ENCODE measurements around the gene GGNBP2.
"Not testable (repeated sequence)": the region's sequence is repeated elsewhere in the genome, so short reads cannot be mapped to it uniquely, and the experiment has no call there.

Gene GGNBP2

DNA sequence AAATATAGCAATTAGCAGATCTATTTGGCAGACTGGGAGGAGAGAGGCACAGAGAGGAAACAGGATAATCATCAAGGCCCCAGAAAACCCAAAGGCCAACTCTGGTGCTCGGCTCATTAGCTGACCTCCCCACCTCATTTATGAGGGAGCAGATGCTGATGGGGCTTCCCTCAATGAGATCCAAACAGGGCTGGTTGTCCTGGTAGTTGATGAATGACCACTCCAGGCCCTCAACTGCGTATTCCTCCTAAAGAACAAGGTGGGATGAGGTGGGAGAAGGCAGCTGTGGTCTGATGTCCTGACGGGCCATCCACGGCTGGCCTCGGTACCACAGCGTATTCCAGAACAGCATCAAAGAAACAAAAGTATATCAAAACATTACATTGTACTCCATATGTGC, 37.5 kb upstream of the GGNBP2 start:
- no peak for DNase-seq
- TF ChIP-seq GATA1 (IDR thresholded peaks at IDR 0.05; ENCODE audit: low read depth, low read length) (no peak), POLR2A (IDR thresholded peaks at IDR 0.05; ENCODE audit: low read length) (no peak)

DNA sequence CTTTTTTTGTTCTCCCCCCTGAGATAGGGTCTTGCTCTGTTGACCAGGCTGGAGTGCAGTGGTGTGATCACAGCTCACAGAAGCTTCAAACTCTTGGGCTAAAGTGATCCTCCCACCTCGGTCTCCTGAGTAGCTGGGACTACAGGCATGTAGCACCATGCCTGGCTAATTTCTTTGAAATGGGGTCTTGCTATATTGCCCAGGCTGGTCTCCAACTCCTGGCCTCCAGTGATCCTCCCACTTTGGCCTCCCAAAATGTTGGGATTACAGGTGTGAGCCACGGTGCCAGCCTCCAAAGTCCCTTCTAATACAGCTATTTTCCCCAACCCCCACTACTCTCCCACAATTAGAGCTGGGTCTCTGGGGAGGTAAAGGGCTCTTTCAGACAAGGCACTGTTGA, 36.3 kb upstream of the GGNBP2 start:
- DNase-seq, result not testable (repeated sequence)

DNA sequence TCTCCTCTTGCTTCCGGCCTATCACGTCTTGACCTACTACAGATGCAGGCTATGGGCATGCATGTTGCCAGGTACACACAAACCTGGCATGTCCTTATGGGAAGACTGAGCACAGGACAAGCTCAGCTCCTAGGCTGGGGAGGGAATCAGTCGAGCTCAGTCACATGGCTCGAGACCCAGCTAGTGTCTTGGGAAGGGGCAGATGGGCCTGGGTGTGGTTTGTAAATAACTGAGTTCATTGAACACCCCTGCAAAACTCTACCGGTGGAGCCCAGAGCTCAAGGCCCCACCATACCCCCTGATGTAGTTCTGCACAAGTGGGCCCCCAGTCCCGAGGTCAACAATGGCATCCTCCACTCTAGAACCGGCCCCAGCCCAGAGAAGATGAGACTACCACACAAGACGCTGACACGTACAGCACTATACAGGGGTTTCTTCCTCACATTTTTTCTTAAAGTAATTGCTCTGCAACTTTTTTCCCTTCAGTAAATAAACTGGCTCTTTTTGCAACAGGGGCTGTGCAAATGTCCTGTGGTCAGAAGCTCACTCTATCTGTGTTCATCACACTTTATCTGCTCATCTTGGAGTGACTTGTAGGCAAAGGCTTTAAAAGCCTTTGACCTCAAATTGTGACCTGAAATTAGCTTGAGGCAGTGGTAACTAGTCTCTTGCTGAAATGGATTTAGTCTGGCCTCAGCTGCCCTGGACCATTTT, 35.3 kb upstream of the GGNBP2 start:
- no peak for TF ChIP-seq POLR2A (IDR thresholded peaks at IDR 0.05; ENCODE audit: low read length)
- no peak for TF ChIP-seq GATA1 (IDR thresholded peaks at IDR 0.05; ENCODE audit: low read depth, low read length)
- no peak for DNase-seq

GRCh38 chr17:36510636-36511035, 34.1 kb upstream of the GGNBP2 start:
- DNase-seq, result no peak
- TF ChIP-seq POLR2A (IDR thresholded peaks at IDR 0.05; ENCODE audit: low read length) (no peak), GATA1 (IDR thresholded peaks at IDR 0.05; ENCODE audit: low read depth, low read length) (no peak)

DNA sequence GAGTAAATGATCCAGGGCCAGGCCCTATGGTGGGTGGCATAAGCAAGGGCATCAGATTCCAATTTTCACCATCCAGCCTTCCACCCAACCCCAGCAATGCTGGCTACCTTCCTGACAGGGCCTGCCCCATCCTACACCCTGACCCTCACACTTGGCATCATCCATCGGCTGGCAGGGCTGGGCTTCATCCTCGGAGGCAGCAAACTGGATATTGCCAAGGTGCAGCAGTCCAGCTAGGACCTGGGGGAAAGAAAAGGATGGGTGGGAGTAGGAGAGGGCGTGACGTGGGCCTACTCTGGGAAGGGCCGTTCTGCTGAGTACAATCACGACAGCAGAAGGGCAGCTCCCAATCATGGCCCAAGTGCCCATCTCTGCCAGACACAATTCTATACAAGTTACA, 33.5 kb upstream of the GGNBP2 start:
- DNase-seq, result no peak
- no peak for TF ChIP-seq GATA1 (IDR thresholded peaks at IDR 0.05; ENCODE audit: low read depth, low read length)
- no peak for TF ChIP-seq POLR2A (IDR thresholded peaks at IDR 0.05; ENCODE audit: low read length)

DNA sequence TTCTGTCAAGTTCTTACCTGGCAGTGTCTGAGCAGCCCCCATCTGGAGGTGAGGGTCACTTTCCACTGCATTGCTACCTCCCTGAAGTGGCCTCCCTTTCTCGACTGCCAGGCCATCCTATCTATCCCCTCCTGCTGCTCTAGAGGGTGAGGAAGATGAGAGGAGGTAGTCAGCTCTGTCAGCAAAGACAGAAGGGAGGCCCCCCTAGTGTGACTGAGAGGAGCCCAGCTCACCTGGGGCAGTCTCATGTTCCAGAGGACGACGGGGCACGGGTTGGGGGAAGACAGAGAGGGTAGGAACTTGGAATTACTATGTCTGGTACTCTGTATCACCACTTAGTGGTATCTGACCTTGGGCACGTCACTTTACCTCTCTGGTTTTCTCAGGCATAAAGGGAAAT, 32.1 kb upstream of the GGNBP2 start:
- TF ChIP-seq GATA1 (IDR thresholded peaks at IDR 0.05; ENCODE audit: low read depth, low read length), result no peak
- no peak for TF ChIP-seq POLR2A (IDR thresholded peaks at IDR 0.05; ENCODE audit: low read length)
- no peak for DNase-seq

DNA sequence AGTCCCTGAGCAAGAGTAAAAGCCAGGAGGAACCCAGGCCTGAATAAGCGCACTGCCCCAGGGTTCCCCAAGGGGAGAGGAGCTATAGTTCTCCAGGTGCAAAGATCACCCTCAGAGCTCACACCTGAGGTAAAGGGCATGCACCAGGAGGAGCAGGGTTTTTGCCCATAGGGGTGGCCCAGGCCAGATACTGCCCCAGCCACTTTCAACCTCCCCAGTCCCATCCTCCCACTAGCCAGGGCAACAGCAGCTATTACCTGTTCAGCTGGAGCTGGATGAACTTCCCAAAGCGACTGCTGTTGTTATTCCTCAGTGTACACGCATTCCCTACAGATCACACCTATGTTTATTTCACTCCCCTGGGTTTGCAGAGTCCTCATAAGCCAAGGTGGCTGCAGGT, 29.9 kb upstream of the GGNBP2 start:
- DNase-seq, result no peak
- TF ChIP-seq GATA1 (IDR thresholded peaks at IDR 0.05; ENCODE audit: low read depth, low read length), result no peak
- TF ChIP-seq POLR2A (IDR thresholded peaks at IDR 0.05; ENCODE audit: low read length), result no peak

GRCh38 chr17:36515837-36516236, 28.9 kb upstream of the GGNBP2 start:
- no peak for DNase-seq

GRCh38 chr17:36523113-36523512, 21.6 kb upstream of the GGNBP2 start:
- DNase-seq, result no peak
- TF ChIP-seq GATA1 (IDR thresholded peaks at IDR 0.05; ENCODE audit: low read depth, low read length), result no peak
- TF ChIP-seq POLR2A (IDR thresholded peaks at IDR 0.05; ENCODE audit: low read length), result no peak

More at GRCh38 chr17:36515837-36516236, 28.9 kb upstream of the GGNBP2 start:
- no peak for TF ChIP-seq POLR2A (IDR thresholded peaks at IDR 0.05; ENCODE audit: low read length)
- no peak for TF ChIP-seq GATA1 (IDR thresholded peaks at IDR 0.05; ENCODE audit: low read depth, low read length)

- no peak for TF ChIP-seq POLR2A (IDR thresholded peaks at IDR 0.05; ENCODE audit: low read length)
- TF ChIP-seq GATA1 (IDR thresholded peaks at IDR 0.05; ENCODE audit: low read depth, low read length), result no peak
- no peak for DNase-seq
Observed at GRCh38 chr17:36524428-36524876, 20.3 kb upstream of the GGNBP2 start.

GRCh38 chr17:36525113-36525512, 19.6 kb upstream of the GGNBP2 start:
- TF ChIP-seq GATA1 (IDR thresholded peaks at IDR 0.05; ENCODE audit: low read depth, low read length) (no peak), POLR2A (IDR thresholded peaks at IDR 0.05; ENCODE audit: low read length) (no peak)
- DNase-seq, result no peak

DNA sequence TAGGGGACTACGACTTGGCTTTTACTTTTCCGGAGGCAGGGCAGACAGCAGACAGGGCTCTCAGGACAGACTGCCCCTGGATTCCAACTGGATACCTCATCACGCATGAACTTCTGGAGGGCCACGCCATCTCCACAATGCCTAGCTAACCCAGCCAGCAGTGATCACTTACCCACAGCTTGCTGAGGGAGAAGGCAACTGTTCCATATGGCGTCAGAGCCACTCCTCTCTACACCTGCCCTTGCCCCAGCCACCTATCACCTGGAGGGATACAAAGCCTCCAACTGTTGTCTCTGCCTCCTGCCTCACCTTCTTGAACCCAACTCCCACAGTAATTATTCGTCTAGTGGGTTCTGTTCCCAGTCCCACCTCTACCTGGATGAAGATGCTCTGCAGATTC, 18.8 kb upstream of the GGNBP2 start:
- no peak for TF ChIP-seq GATA1 (IDR thresholded peaks at IDR 0.05; ENCODE audit: low read depth, low read length)
- no peak for TF ChIP-seq POLR2A (IDR thresholded peaks at IDR 0.05; ENCODE audit: low read length)
- no peak for DNase-seq

DNA sequence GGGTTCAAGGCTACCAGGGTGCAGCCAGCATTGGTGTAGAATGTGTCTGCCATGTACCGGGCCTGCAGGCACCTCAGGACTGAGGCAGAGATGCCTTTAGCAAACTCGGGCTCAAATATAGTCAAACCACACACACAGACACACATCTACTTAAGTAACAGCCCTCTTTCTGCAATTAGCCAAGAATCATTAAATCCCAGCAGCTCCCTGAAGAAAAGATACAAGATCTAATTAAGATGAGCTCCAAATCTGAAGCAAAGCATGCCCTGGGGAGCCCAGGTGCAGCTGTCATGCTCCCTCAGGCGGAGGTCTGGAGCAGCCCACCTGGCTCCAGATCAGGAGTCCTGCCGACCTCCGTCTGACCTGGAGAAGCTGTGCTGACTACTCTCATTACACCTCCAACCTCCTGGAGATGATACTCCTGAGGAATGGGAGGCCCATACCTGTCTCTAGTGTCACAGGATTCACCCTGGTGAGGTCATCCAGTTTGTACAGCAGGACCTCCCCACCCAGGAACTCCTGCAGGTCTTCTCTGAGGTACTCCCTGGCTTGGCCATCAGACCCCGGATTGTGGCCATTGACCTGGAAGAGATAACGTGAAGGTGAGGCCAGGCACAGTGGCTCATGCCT, 17.0 kb upstream of the GGNBP2 start:
- TF ChIP-seq GATA1 (IDR thresholded peaks at IDR 0.05; ENCODE audit: low read depth, low read length), result no peak
- TF ChIP-seq POLR2A (IDR thresholded peaks at IDR 0.05; ENCODE audit: low read length), result no peak
- no peak for DNase-seq

DNA sequence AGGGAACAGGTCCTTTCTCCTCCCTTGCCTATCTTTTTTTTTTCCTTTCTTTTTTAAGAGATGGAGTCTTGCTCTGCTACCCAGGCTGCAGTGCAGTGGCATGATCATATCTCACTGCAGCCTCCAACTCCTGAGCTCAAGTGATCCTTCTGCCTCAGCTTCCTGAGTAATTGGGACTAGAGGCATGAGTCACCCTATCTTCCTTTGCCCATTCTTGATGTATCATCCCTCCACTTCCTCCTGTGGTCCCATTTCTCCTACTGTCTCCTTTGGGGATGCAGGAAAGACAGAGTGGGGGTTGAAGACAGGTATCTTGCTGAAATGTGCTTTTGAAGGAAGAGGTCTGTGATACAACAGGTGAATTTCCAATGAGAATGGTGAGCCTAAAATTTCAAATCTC, 15.6 kb upstream of the GGNBP2 start:
- DNase-seq, result peak in 1 of 2 experiments; percentile 21
- no peak for TF ChIP-seq POLR2A (IDR thresholded peaks at IDR 0.05; ENCODE audit: low read length)
- no peak for TF ChIP-seq GATA1 (IDR thresholded peaks at IDR 0.05; ENCODE audit: low read depth, low read length)

- no peak for DNase-seq
- TF ChIP-seq GATA1 (IDR thresholded peaks at IDR 0.05; ENCODE audit: low read depth, low read length) (no peak), POLR2A (IDR thresholded peaks at IDR 0.05; ENCODE audit: low read length) (no peak)
Observed at GRCh38 chr17:36532435-36532975, 12.2 kb upstream of the GGNBP2 start.

Data from erythroblast (primary cell).